Measurements from ENCODE around the gene CEP41. TPM values are rescaled to one million over a fixed set of nuclear protein-coding genes. Genes with fewer than 3 reads are reported as not detected.

The CEP41 gene
- total RNA-seq, 8 experiments from 2014 or later: 7.0 to 22.6 (median 17.9) TPM

DNA sequence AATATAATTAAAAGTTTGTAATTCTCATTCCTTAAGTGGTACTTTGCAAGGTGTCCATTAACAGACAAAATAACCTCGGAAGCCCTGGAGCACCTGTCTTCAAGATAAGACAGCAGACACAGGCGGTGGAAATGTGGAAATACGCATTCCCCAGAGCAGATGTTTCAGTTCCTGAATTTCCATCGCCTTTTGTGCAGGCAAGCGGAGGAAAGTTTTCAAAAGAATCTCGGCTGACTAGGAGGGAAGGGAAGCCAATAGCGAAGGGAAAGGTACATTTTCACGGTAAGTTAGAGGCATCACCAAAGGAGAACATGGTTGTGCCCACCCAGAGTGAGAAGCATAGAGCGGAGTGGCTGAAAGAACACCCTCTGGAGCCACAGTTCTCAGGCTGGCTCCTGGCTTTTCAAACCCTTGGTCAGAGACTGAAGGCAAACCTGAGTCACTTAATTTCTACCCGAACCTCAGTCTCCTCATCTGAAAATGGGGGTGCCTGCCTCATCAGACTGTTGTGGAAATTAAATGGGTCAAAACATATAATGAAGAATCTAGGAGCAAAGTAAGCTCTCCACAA lies 46.9 kb downstream of the CEP41 start:
- in situ Hi-C loops (cut with MboI; ENCODE audit: low pct_unique_long_range_greater_than_20kb in 2 of 9, low sequenced_read_pairs in 9 of 9, unreplicated experiment in 9 of 9): no loop called here
- no peak for ATAC-seq (replicated peaks in 6 of 8)
- 78 to 100% (median 91%) methylated on average over 1 to 9 of the region's 10 CpGs for WGBS, 10 experiments
- H3K27ac ChIP-seq: no peak overlapping the region
- peaks cover 39 to 47% of the 10 kb centered on the region in 2 donors for H3K4me1 ChIP-seq (replicated peaks in 1 of 2)
- no peak overlapping the region for H3K4me3 ChIP-seq

DNA sequence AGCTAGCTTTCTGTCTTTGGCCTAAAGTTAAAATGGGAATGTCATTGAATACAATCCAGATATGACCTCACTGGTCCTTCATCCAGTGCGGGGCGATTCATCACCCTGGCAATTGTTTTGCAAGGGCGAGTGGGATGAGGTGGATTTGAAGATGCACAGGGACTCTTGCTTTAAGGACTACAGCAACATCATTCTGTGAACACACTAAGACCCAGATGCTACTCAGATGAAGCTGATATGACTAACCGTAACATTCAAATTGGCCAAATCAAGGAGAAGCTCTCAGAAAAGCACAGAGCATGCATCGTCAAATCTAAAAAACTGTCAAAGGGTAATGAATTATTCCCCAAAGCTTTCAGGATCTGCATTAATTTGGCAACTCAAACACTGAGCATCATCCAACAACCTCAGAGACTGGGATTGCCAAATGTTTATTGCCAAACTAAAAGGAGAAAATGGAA lies 47.7 kb downstream of the CEP41 start:
- Histone ChIP-seq H3K27ac (peak overlapping the region in 1 of 2 donors; percentile 21), H3K4me1 (replicated peaks in 1 of 2) (peaks cover 40 to 47% of the 10 kb centered on the region in 2 donors), H3K4me3 (no peak overlapping the region)
- 12 to 100% (median 78%) methylated on average over 2 to 5 of the region's 5 CpGs; no CpG with 5 or more reads in 2 of the 10 experiments for WGBS, 10 experiments
- in situ Hi-C loops (cut with MboI; ENCODE audit: low pct_unique_long_range_greater_than_20kb in 2 of 9, low sequenced_read_pairs in 9 of 9, unreplicated experiment in 9 of 9): no loop called here
- peak in 6 of 8 experiments; percentile 34 to 87 (median 70) for ATAC-seq (replicated peaks in 6 of 8)

- in situ Hi-C loops (cut with MboI; ENCODE audit: low pct_unique_long_range_greater_than_20kb in 2 of 9, low sequenced_read_pairs in 9 of 9, unreplicated experiment in 9 of 9): no loop called here
- ATAC-seq (replicated peaks in 6 of 8): no peak
- H3K4me3 ChIP-seq: no peak overlapping the region
- peaks cover 21 to 23% of the 10 kb centered on the region in 2 donors for H3K4me1 ChIP-seq (replicated peaks in 1 of 2)
- WGBS, 10 experiments: 83 to 100% (median 100%) methylated on average over 1 of the region's 1 CpG; no CpG with 5 or more reads in 3 of the 10 experiments
- no peak overlapping the region for H3K27ac ChIP-seq
Observed at GRCh38 chr7:130390486-130390885, 50.3 kb downstream of the CEP41 start.

DNA sequence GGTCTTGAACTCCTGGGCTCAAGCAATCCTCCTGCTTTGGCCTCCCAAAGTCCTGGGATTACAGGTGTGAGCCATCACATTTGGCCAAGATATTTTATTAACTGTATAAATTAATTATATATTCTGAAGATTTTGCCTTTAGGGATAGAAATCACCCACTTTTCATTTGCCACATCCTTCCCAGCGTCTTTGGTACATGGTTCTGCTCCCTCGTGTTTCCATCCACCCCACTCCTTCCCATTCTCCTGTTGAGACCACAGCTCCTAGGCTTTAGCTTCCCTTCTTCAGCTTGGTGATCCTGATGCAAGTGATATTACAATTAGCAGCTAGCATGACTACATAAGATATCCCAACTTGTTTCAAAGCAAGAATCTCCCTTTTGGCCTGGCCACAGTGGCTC lies 52.1 kb downstream of the CEP41 start:
- no peak overlapping the region for H3K4me3 ChIP-seq
- peaks cover 20 to 22% of the 10 kb centered on the region in 2 donors for H3K4me1 ChIP-seq (replicated peaks in 1 of 2)
- in situ Hi-C loops (cut with MboI; ENCODE audit: low pct_unique_long_range_greater_than_20kb in 2 of 9, low sequenced_read_pairs in 9 of 9, unreplicated experiment in 9 of 9): no loop called here
- H3K27ac ChIP-seq: no peak overlapping the region
- WGBS, 10 experiments: 33 to 94% (median 60%) methylated on average over 1 to 2 of the region's 2 CpGs; no CpG with 5 or more reads in 7 of the 10 experiments
- ATAC-seq (replicated peaks in 6 of 8): no peak

DNA sequence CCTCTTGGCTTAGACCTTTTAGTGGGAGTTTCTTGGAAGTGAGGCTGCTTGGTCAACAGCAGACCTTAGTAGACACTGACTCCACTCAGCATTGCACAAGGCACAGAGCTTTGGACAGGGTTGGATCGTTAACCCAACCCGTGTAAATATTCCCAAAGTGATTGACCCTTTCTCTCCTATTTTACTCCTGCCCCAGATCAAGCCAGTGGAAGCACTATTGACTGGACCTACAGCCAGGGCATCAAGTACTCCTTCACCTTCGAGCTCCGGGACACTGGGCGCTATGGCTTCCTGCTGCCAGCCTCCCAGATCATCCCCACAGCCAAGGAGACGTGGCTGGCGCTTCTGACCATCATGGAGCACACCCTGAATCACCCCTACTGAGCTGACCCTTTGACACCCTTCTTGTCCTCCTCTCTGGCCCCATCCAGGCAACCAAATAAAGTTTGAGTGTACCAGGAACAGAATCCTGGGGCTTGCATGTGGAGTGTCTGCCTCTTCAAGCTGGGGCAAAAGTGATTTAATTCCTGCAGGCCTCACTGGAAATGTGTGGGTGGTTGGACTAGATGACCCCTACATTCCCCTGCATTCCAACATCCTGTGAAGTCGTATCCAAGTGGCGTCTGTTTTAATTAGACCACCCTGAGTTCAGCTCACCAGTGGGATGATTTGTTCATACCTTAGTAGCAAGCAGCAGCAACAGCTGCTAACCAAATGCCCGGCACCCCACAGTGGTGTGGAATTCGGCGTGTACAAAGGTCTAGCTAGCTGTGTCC lies 53.0 kb downstream of the CEP41 start:
- in situ Hi-C loops (cut with MboI; ENCODE audit: low pct_unique_long_range_greater_than_20kb in 2 of 9, low sequenced_read_pairs in 9 of 9, unreplicated experiment in 9 of 9): no loop called here
- 69 to 100% (median 82%) methylated on average over 1 to 9 of the region's 12 CpGs; no CpG with 5 or more reads in 3 of the 10 experiments for WGBS, 10 experiments
- Histone ChIP-seq H3K27ac (no peak overlapping the region), H3K4me1 (replicated peaks in 1 of 2) (peaks cover 13 to 14% of the 10 kb centered on the region in 2 donors), H3K4me3 (no peak overlapping the region)
- no peak for ATAC-seq (replicated peaks in 6 of 8)

DNA sequence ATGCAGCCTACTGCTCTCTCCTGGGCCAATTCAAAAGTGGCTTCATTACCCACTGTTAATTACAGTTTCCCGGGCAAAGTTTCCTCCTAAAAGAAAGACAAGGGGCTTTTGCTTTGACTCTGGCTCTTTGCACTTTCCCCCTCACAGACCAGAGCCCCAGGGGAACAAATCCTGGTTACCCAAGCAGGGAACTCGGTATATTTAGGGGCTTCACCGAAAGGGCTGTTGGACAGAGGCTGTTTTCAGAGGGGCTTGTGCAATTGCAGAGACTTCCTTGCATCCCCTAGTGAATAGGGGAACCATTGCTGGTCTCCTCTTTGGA lies 53.5 kb downstream of the CEP41 start:
- Histone ChIP-seq H3K27ac (no peak overlapping the region), H3K4me3 (no peak overlapping the region), H3K4me1 (replicated peaks in 1 of 2) (peaks cover 8% of the 10 kb centered on the region in 2 donors)
- in situ Hi-C loops (cut with MboI; ENCODE audit: low pct_unique_long_range_greater_than_20kb in 2 of 9, low sequenced_read_pairs in 9 of 9, unreplicated experiment in 9 of 9): no loop called here
- WGBS, 10 experiments: 67 to 100% (median 90%) methylated on average over 2 to 3 of the region's 3 CpGs; no CpG with 5 or more reads in 4 of the 10 experiments
- no peak for ATAC-seq (replicated peaks in 6 of 8)

GRCh38 chr7:130386876-130387275 lies 53.9 kb downstream of the CEP41 start:
- in situ Hi-C loops (cut with MboI; ENCODE audit: low pct_unique_long_range_greater_than_20kb in 2 of 9, low sequenced_read_pairs in 9 of 9, unreplicated experiment in 9 of 9): no loop called here
- Histone ChIP-seq H3K4me1 (replicated peaks in 1 of 2) (peaks cover 4 to 5% of the 10 kb centered on the region in 2 donors), H3K4me3 (no peak overlapping the region), H3K27ac (no peak overlapping the region)
- no peak for ATAC-seq (replicated peaks in 6 of 8)
- WGBS, 10 experiments: 77 to 100% (median 95%) methylated on average over 1 to 3 of the region's 3 CpGs; no CpG with 5 or more reads in 4 of the 10 experiments

DNA sequence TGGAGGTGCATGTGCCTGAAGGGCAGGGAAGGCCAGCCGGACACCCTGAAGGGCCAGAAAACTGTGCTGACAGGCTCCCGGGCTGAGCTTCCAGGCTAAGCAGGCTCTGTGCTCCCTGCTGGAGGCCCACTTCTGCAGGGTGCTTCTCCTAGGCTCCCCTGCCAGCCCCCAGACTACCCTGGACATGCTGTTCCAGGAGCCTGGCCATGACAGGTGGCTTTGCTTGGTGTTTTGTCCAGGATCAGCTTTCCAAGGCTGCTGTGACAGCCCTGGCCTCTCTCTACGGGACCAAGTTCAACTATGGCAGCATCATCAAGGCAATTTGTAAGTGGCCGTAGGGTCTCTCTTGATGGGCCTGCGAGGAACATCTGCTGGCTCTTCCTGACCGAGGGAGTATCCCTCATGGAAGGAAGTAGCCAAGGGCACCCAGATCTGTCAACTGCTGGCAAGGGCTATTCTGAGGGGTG lies 55.2 kb downstream of the CEP41 start:
- H3K4me3 ChIP-seq: no peak overlapping the region
- no peak for ATAC-seq (replicated peaks in 6 of 8)
- 80 to 95% (median 82%) methylated on average over 1 to 3 of the region's 6 CpGs; no CpG with 5 or more reads in 6 of the 10 experiments for WGBS, 10 experiments
- H3K27ac ChIP-seq: no peak overlapping the region
- peaks cover 4 to 10% of the 10 kb centered on the region in 2 donors for H3K4me1 ChIP-seq (replicated peaks in 1 of 2)
- in situ Hi-C loops (cut with MboI; ENCODE audit: low pct_unique_long_range_greater_than_20kb in 2 of 9, low sequenced_read_pairs in 9 of 9, unreplicated experiment in 9 of 9): no loop called here

DNA sequence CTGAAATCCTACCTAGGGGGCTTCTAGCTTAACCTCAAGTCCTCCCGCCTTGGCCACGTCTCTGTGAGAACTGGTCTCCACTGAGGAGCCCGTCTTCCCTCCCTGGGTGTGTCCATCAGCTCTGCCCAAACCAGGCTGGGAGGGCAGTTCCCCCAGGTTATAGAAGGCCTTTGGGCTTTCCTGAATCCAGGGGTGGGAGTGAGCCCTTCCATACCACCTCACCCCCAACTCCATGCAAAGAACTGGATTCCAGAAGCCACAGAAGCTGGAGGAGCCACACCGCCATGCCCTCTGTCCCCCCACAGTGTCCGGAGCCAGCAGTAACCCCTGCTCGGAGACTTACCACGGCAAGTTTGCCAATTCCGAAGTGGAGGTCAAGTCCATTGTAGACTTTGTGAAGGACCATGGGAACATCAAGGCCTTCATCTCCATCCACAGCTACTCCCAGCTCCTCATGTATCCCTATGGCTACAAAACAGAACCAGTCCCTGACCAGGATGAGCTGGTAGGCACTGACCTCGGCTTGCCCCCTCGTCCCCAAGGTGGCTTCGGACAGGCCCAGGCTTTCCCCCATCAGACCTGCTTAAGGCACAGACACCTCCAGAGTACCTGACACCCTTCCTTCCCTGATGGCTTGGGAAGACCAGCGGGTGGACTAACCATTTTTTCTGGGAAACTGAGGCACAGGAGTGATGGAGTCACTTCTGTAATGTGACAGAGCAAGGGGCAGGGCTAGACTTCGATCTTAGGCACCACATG lies 55.8 kb downstream of the CEP41 start:
- 89 to 100% (median 93%) methylated on average over 1 to 9 of the region's 13 CpGs; no CpG with 5 or more reads in 4 of the 10 experiments for WGBS, 10 experiments
- H3K4me3 ChIP-seq: no peak overlapping the region
- in situ Hi-C loops (cut with MboI; ENCODE audit: low pct_unique_long_range_greater_than_20kb in 2 of 9, low sequenced_read_pairs in 9 of 9, unreplicated experiment in 9 of 9): no loop called here
- H3K4me1 ChIP-seq (replicated peaks in 1 of 2): peaks cover 10 to 16% of the 10 kb centered on the region in 2 donors
- ATAC-seq (replicated peaks in 6 of 8): no peak
- H3K27ac ChIP-seq: no peak overlapping the region

DNA sequence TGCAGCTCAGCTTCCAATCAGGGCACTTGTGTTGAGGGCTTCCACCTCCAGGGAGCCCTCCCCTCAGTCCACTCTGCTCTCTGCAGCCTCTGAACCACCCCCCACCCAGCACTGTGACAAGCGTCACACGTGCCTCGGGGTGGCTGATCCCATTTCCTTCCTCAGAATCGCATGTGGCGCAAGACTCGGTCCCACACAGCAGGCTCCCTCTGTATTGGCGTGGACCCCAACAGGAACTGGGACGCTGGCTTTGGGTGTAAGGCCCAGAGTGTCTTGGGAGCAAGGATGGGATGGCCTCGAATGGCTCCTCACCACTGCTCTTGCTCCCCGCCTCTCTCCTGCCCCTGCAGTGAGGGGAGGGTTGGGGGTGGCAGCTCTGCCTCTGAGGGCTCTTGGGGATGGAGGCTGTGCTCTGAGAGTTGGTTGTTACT lies 56.4 kb downstream of the CEP41 start:
- Histone ChIP-seq H3K4me1 (replicated peaks in 1 of 2) (peaks cover 15 to 21% of the 10 kb centered on the region in 2 donors), H3K4me3 (no peak overlapping the region), H3K27ac (no peak overlapping the region)
- 69 to 94% (median 86%) methylated on average over 2 to 7 of the region's 10 CpGs; no CpG with 5 or more reads in 7 of the 10 experiments for WGBS, 10 experiments
- no peak for ATAC-seq (replicated peaks in 6 of 8)
- in situ Hi-C loops (cut with MboI; ENCODE audit: low pct_unique_long_range_greater_than_20kb in 2 of 9, low sequenced_read_pairs in 9 of 9, unreplicated experiment in 9 of 9): no loop called here

DNA sequence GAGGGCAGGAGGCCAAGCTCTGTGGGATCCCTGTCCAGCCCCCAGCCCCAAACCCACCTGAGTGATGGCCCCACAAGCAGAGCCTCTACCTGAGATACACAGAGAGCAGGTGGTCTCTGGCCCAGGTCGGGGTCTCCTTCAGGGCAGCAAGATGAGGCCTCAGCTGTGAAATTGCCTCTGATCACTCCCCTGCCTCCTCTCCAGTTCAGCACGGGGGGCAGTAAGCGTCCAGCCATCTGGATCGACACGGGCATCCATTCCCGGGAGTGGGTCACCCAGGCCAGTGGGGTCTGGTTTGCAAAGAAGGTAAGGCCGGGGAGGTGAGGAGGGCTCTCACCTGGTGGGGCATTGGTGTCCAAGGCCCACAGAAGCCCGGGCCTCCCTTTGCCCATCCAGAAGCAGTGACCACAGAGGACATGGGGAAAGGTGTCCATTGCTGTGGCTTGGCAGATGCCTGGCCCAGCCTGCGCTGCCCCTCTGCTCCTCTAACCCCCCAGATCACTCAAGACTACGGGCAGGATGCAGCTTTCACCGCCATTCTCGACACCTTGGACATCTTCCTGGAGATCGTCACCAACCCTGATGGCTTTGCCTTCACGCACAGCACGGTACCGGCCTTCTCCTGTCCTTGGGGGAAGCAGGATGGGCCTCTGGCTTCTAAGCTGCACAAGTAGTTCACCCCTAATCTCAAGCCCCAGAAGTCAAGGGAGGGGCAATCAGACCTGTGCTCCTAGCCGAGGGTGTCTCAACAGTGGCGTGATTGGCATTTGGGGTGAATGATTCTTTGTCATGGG lies 57.4 kb downstream of the CEP41 start:
- H3K27ac ChIP-seq: no peak overlapping the region
- H3K4me3 ChIP-seq: no peak overlapping the region
- ATAC-seq (replicated peaks in 6 of 8): no peak
- 40 to 100% (median 80%) methylated on average over 1 to 5 of the region's 18 CpGs; no CpG with 5 or more reads in 4 of the 10 experiments for WGBS, 10 experiments
- in situ Hi-C loops (cut with MboI; ENCODE audit: low pct_unique_long_range_greater_than_20kb in 2 of 9, low sequenced_read_pairs in 9 of 9, unreplicated experiment in 9 of 9): no loop called here
- H3K4me1 ChIP-seq (replicated peaks in 1 of 2): peaks cover 15 to 21% of the 10 kb centered on the region in 2 donors
